CD4-positive, CD25-positive, alpha-beta regulatory T cell (primary cell): Measurements from ENCODE around the gene ORAI1. TPM values are rescaled to one million over a fixed set of nuclear protein-coding genes. Genes with fewer than 3 reads are reported as not detected.
"Not testable (repeated sequence)": the region's sequence is repeated elsewhere in the genome, so short reads cannot be mapped to it uniquely, and the experiment has no call there.

ENCODE experiments used
- ATAC-seq, 2 donors: fragments of 150-1000 bp; cut with Tn5 transposase; one replicate each; pipeline ENCODE4 v1.10.0; 2021; ENCODE audit warnings: low read depth in 2 of 2, moderate number of reproducible peaks in 2 of 2, moderate library complexity in 1 of 2
- DNase-seq, 3 donors: peaks; one replicate each; pipeline versions ENCODE4 v3.0.0 to v3.0.0-alpha.2; 2012 to 2022; ENCODE audit warnings: mixed read lengths in 1 of 3
- H3K27ac ChIP-seq: one replicate; pipeline ENCODE4 v1.7.0; 2013; ENCODE audit warnings: mild to moderate bottlenecking, low read length; ENCODE audit not compliant: insufficient read depth, poor library complexity, severe bottlenecking
- H3K27me3 ChIP-seq: one replicate; pipeline ENCODE4 v1.7.0; 2013; ENCODE audit warnings: low read length; ENCODE audit not compliant: control insufficient read depth, insufficient read depth
- H3K36me3 ChIP-seq: one replicate; pipeline ENCODE4 v1.7.0; 2013; ENCODE audit warnings: mild to moderate bottlenecking, low read length, moderate library complexity; ENCODE audit not compliant: control insufficient read depth, insufficient read depth
- H3K4me1 ChIP-seq: 2 replicates; pipeline ENCODE4 v1.7.0; 2013; ENCODE audit warnings: mild to moderate bottlenecking, low read length; ENCODE audit not compliant: insufficient read depth, control insufficient read depth, poor library complexity, severe bottlenecking
- H3K4me3 ChIP-seq: one replicate; pipeline ENCODE4 v1.7.0; 2013; ENCODE audit warnings: low read depth, mild to moderate bottlenecking, low read length, moderate library complexity
- H3K9me3 ChIP-seq, 2 experiments: 1 replicate in 1 of 2; 2 replicates in 1 of 2; pipeline ENCODE4 v1.7.0; 2013; ENCODE audit warnings: low read length in 2 of 2, mild to moderate bottlenecking in 1 of 2, moderate library complexity in 1 of 2; ENCODE audit not compliant: control insufficient read depth in 2 of 2
- H3K27ac Mint-ChIP-seq, 3 donors: one replicate each; pipeline ENCODE4 v1.8.0; 2020 to 2022; ENCODE audit warnings: mild to moderate bottlenecking in 3 of 3, mixed read lengths in 3 of 3, moderate library complexity in 2 of 3
- H3K27me3 Mint-ChIP-seq: one replicate; pipeline ENCODE4 v1.8.0; 2022; ENCODE audit warnings: mild to moderate bottlenecking, mixed read lengths
- H3K36me3 Mint-ChIP-seq: one replicate; pipeline ENCODE4 v1.8.0; 2020; ENCODE audit warnings: mixed read lengths
- H3K4me1 Mint-ChIP-seq, 4 donors: one replicate each; pipeline ENCODE4 v1.8.0; 2020 to 2022; ENCODE audit warnings: mixed read lengths in 4 of 4, mild to moderate bottlenecking in 1 of 4
- H3K4me3 Mint-ChIP-seq, 4 donors: one replicate each; pipeline ENCODE4 v1.8.0; 2020 to 2022; ENCODE audit warnings: mild to moderate bottlenecking in 4 of 4, mixed read lengths in 4 of 4, moderate library complexity in 3 of 4
- H3K9me3 Mint-ChIP-seq, 7 donors: one replicate each; pipeline ENCODE4 v1.8.0; 2020 to 2022; ENCODE audit warnings: mixed read lengths in 7 of 7, mild to moderate bottlenecking in 3 of 7, moderate library complexity in 2 of 7
- polyA plus RNA-seq, 4 donors: library from polyadenylated mRNA; unstranded; fragments of 300-500 nt; fragmentation: Illumina TruSeq; gene quantifications; one replicate each; pipeline ENCODE4 v1.2.3, GENCODE V29; 2021
- total RNA-seq: library from RNA; stranded (reverse); gene quantifications from one replicate; pipeline ENCODE4 v1.2.3, GENCODE V29; 2022

Gene ORAI1
- total and polyA plus RNA-seq, 5 donors from 2014 or later: 53.5 to 181 (median 168) TPM

DNA sequence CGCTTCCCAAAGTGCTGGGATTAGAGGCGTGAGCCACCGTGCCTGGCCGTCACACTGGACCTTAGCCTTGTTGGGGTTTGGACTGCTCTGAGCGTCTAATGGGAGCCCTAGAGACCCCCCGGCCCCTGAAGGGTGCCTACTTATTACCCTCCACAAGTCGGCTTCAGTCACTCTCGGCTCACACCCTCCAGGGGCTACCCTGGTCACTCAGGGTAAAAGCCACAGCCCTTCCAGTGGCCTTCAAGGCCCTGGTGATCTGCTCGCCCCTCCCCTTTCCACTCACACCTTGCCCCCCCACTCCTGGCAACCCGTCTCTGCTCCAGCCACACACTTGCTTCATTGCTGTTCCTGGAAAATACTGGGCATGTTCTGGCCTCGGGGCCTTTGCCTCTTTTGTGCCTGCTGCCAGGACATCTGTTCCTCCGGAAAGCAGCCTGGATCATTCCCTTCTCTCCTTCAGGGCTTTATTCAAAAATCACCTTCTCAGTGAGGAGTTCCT lies 46.7 kb downstream of the ORAI1 start:
- Histone ChIP-seq H3K27ac (peak overlapping the region; percentile 99), H3K4me1 (peaks cover 33% of the 10 kb centered on the region), H3K9me3 (no peaks in the 10 kb centered on the region), H3K36me3 (no peaks in the 10 kb centered on the region), H3K4me3 (peak overlapping the region; percentile 44), H3K27me3 (no peaks in the 10 kb centered on the region)
- Mint-ChIP-seq H3K9me3 (no peaks in the 10 kb centered on the region), H3K27ac (peak overlapping the region; percentile 99 to 100 (median 100)), H3K4me1 (peaks cover 4 to 36% (median 12%) of the 10 kb centered on the region in 4 donors), H3K27me3 (peaks cover 7% of the 10 kb centered on the region), H3K4me3 (peak overlapping the region; percentile 34 to 97 (median 96)), H3K36me3 (no peaks in the 10 kb centered on the region)
- no peak for ATAC-seq
- DNase-seq: no peak

DNA sequence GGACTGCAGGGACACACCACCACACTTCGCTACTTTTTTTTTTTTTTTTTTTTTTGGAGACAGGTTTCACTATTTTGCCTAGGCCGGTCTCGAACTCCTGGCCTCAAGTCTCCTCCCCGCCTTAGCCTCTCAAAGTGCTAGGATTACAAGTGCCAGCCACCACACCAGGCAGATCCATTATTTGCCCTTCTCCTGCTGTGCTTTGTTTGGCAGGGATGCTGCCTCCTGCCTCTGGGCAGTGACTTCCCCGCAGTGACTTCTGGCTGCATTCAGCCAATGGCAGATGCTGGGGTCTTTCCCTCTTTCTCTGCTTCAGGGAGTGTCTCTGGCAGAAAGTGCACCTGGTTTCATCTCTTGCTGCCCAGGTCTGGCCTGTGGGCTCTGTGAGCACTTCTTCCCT lies 49.9 kb downstream of the ORAI1 start:
- Histone ChIP-seq H3K27me3 (no peaks in the 10 kb centered on the region), H3K9me3 (no peaks in the 10 kb centered on the region), H3K4me1 (peaks cover 20% of the 10 kb centered on the region), H3K36me3 (no peaks in the 10 kb centered on the region), H3K27ac (no peak overlapping the region), H3K4me3 (no peak overlapping the region)
- no peak for ATAC-seq
- peak overlapping the region in 1 of 3 donors; percentile 48 for H3K27ac Mint-ChIP-seq
- no peaks in the 10 kb centered on the region for H3K36me3 Mint-ChIP-seq
- H3K4me1 Mint-ChIP-seq: peaks cover 4 to 24% (median 9%) of the 10 kb centered on the region in 4 donors
- H3K4me3 Mint-ChIP-seq: no peak overlapping the region
- peaks cover 7% of the 10 kb centered on the region for H3K27me3 Mint-ChIP-seq
- H3K9me3 Mint-ChIP-seq: no peaks in the 10 kb centered on the region
- no peak for DNase-seq

DNA sequence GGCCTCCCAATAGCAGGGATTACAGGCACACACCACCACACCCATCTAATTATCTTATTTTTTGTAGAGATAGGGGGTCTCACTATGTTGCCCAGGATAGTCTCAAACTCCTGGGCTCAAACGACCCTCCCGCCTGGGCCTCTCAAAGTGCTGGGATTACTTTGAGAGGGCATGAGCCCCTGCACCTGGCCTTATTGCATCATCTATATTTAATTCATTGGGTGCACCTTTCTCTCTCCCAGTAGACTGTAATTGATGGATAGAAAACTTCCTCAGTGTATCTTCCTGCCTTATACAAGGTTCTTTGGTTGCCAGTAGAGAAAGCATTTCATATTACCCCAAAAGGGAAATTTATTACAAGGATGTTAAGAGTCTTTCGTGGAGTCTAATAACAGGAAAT lies 52.0 kb downstream of the ORAI1 start:
- peak overlapping the region in 2 of 4 donors; percentile 12 to 54 for H3K4me3 Mint-ChIP-seq
- peaks cover 6% of the 10 kb centered on the region for H3K27me3 Mint-ChIP-seq
- H3K4me3 ChIP-seq: no peak overlapping the region
- H3K4me1 ChIP-seq: peaks cover 5% of the 10 kb centered on the region
- no peaks in the 10 kb centered on the region for H3K27me3 ChIP-seq
- no peaks in the 10 kb centered on the region for H3K36me3 ChIP-seq
- H3K27ac Mint-ChIP-seq: no peak overlapping the region
- peaks cover 6 to 11% (median 9%) of the 10 kb centered on the region in 4 donors for H3K4me1 Mint-ChIP-seq
- H3K27ac ChIP-seq: no peak overlapping the region
- no peaks in the 10 kb centered on the region for H3K36me3 Mint-ChIP-seq
- H3K9me3 ChIP-seq: no peaks in the 10 kb centered on the region
- DNase-seq: no peak
- H3K9me3 Mint-ChIP-seq: no peaks in the 10 kb centered on the region
- ATAC-seq: no peak

GRCh38 chr12:121678716-121679300 lies 52.5 kb downstream of the ORAI1 start:
- Mint-ChIP-seq H3K9me3 (no peaks in the 10 kb centered on the region), H3K36me3 (no peaks in the 10 kb centered on the region), H3K27ac (peak overlapping the region in 1 of 3 donors; percentile 82), H3K27me3 (peaks cover 6% of the 10 kb centered on the region), H3K4me1 (peaks cover 2 to 6% (median 5%) of the 10 kb centered on the region in 4 donors), H3K4me3 (peak overlapping the region in 1 of 4 donors; percentile 12)
- H3K9me3 ChIP-seq: no peaks in the 10 kb centered on the region
- H3K27me3 ChIP-seq: no peaks in the 10 kb centered on the region
- no peaks in the 10 kb centered on the region for H3K36me3 ChIP-seq
- DNase-seq (no peak), ATAC-seq (no peak)
- H3K4me3 ChIP-seq: no peak overlapping the region
- no peak overlapping the region for H3K27ac ChIP-seq
- H3K4me1 ChIP-seq: peaks cover 5% of the 10 kb centered on the region

- not testable (repeated sequence) for H3K9me3 ChIP-seq, H3K27me3 Mint-ChIP-seq, H3K4me3 Mint-ChIP-seq, H3K4me3 ChIP-seq, DNase-seq, H3K4me1 ChIP-seq, H3K36me3 Mint-ChIP-seq, H3K36me3 ChIP-seq, H3K27me3 ChIP-seq, H3K27ac ChIP-seq, H3K27ac Mint-ChIP-seq, ATAC-seq, H3K4me1 Mint-ChIP-seq, H3K9me3 Mint-ChIP-seq
Observed at GRCh38 chr12:121679661-121680197, 53.4 kb downstream of the ORAI1 start.

GRCh38 chr12:121688966-121689365 lies 62.6 kb downstream of the ORAI1 start:
- H3K4me3 ChIP-seq: no peak overlapping the region
- DNase-seq (no peak), ATAC-seq (no peak)
- H3K27me3 ChIP-seq: no peaks in the 10 kb centered on the region
- Mint-ChIP-seq H3K27ac (no peak overlapping the region), H3K27me3 (no peaks in the 10 kb centered on the region), H3K4me1 (peaks cover 4 to 17% (median 9%) of the 10 kb centered on the region in 4 donors), H3K4me3 (peak overlapping the region in 1 of 4 donors; percentile 31), H3K36me3 (no peaks in the 10 kb centered on the region), H3K9me3 (no peaks in the 10 kb centered on the region)
- no peaks in the 10 kb centered on the region for H3K9me3 ChIP-seq
- no peaks in the 10 kb centered on the region for H3K36me3 ChIP-seq
- H3K4me1 ChIP-seq: peaks cover 15% of the 10 kb centered on the region
- H3K27ac ChIP-seq: no peak overlapping the region

DNA sequence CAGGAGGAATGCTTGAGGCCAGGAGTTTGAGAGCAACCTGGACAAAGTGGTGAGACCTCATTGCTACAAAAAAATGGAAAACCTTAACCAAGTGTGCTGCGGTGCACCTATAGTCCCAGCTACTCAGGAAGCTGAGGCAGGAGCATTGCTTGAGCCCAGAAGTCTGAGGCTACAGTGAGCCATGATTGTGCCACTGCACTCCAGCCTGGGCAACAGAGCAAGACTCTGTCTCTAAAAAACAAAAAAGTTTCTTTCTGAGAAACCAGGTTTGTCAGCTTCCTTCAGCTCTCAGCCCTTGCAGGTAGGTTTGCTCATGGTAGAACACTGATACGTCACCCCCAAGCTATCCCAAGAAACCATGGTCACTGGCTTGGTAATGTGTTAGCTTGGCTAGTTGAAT lies 63.1 kb downstream of the ORAI1 start:
- ATAC-seq (no peak), DNase-seq (no peak)
- peaks cover 4 to 17% (median 9%) of the 10 kb centered on the region in 4 donors for H3K4me1 Mint-ChIP-seq
- no peaks in the 10 kb centered on the region for H3K9me3 ChIP-seq
- H3K27me3 Mint-ChIP-seq: no peaks in the 10 kb centered on the region
- no peaks in the 10 kb centered on the region for H3K27me3 ChIP-seq
- no peak overlapping the region for H3K4me3 Mint-ChIP-seq
- H3K4me3 ChIP-seq: no peak overlapping the region
- no peak overlapping the region for H3K27ac ChIP-seq
- no peaks in the 10 kb centered on the region for H3K9me3 Mint-ChIP-seq
- no peaks in the 10 kb centered on the region for H3K36me3 Mint-ChIP-seq
- H3K4me1 ChIP-seq: peaks cover 15% of the 10 kb centered on the region
- H3K27ac Mint-ChIP-seq: no peak overlapping the region
- H3K36me3 ChIP-seq: no peaks in the 10 kb centered on the region
